Retinal pigment epithelial cell (primary cell): ENCODE measurements around the gene ADAMTS9.

Experiments used
- DNase-seq: peaks from one replicate; pipeline ENCODE4 v3.0.0-alpha.2; 2010; ENCODE audit warnings: low read depth
- H3K4me3 ChIP-seq: 2 replicates; pipeline ENCODE4 v1.5.1; 2011; ENCODE audit warnings: mild to moderate bottlenecking, low read length, control low read depth, moderate library complexity
- TF ChIP-seq, protein P1 (sequence below): conservative IDR thresholded peaks from 2 replicates; pipeline ENCODE4 v1.5.1; 2011; ENCODE audit warnings: low read depth, low read length, control low read depth, inconsistent platforms

ADAMTS9 gene

DNA sequence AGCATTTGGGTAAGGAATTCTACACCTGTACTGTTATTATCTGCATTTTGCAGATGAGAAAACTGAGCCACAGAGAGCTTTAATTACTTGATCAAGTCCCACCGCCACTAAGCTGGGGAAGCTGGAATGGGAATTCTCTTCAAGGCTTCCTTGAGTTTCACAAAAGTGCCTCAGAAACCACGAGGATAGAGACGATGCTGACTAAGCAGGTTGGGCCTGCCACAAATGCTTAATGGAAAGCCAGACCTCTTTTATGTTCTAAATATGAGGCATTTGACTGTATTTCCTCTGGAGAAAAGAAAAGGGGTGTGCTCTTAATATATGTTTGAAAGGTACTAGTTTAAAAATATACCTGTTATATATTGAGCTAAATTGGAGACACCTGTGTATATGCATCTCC lies 34.7 kb downstream of the ADAMTS9 start:
- no peak for DNase-seq
- TF ChIP-seq, protein P1, sequence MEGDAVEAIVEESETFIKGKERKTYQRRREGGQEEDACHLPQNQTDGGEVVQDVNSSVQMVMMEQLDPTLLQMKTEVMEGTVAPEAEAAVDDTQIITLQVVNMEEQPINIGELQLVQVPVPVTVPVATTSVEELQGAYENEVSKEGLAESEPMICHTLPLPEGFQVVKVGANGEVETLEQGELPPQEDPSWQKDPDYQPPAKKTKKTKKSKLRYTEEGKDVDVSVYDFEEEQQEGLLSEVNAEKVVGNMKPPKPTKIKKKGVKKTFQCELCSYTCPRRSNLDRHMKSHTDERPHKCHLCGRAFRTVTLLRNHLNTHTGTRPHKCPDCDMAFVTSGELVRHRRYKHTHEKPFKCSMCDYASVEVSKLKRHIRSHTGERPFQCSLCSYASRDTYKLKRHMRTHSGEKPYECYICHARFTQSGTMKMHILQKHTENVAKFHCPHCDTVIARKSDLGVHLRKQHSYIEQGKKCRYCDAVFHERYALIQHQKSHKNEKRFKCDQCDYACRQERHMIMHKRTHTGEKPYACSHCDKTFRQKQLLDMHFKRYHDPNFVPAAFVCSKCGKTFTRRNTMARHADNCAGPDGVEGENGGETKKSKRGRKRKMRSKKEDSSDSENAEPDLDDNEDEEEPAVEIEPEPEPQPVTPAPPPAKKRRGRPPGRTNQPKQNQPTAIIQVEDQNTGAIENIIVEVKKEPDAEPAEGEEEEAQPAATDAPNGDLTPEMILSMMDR: no peak
- no peak overlapping the region for H3K4me3 ChIP-seq

DNA sequence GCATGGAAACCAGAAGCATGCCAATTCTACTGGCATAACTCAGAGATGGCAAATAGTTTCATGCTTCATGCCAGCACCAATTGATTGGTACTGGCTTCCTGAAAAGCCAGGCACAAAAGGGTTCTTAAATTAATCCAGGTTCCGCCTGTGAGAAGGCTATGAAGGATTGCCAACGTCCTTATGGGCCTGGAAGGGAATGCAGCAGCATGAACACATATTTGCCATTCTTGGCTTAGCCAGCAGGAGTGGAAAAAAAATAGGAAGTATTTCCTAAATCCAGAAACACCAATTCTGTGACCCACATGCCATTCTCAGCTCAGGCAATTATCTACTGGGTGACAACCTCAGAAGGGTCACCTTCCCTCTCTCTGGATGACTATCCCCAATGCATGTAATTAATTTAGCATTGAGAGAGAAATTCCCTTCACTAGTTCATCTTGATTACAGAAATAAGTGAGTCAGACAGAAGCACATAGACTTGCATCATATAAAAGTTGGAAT lies 36.0 kb downstream of the ADAMTS9 start:
- no peak for DNase-seq
- no peak overlapping the region for H3K4me3 ChIP-seq
- TF ChIP-seq, protein P1: peak; percentile 18

DNA sequence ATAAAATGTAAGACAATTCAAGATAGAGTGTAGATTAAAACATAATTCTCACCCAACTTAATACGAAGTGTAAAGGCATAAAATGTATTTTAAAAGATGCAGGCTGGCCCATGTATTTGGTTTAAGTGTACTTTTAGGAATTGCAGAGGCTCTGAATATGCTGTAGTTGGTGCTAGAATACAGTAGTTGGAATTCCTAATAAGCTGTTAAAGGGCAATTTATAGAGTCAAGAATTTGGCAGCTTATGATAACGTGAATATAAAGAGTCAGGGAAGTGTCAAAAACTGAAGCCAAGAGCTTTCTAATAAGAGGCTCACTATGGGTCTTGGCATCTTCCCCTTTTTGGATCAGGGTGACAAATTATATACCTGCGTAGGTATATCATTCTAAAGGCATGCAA lies 36.5 kb downstream of the ADAMTS9 start:
- no peak for DNase-seq

DNA sequence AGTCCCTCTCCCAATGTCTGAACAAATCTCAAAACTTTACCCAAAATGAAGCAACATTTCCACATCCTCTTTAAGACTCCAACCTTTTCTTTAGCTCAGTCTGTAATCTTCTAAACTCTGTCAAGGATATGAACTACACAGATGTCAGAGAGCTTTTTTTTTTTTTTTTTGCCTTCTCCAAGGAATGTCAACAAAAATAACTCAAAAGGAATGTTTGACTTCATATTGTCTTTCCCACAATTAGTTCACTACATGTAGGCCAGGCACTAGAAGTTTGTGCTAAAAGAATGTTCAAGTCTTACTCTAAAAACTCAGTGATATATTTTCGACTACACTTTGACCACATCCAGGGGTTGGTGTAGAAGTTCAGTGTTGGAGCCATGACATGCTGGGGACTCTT lies 37.1 kb downstream of the ADAMTS9 start:
- DNase-seq: no peak
- H3K4me3 ChIP-seq: no peak overlapping the region
- TF ChIP-seq, protein P1: no peak

More for the DNA sequence above, 36.5 kb downstream of the ADAMTS9 start:
- TF ChIP-seq, protein P1: peak; percentile 47
- no peak overlapping the region for H3K4me3 ChIP-seq

DNA sequence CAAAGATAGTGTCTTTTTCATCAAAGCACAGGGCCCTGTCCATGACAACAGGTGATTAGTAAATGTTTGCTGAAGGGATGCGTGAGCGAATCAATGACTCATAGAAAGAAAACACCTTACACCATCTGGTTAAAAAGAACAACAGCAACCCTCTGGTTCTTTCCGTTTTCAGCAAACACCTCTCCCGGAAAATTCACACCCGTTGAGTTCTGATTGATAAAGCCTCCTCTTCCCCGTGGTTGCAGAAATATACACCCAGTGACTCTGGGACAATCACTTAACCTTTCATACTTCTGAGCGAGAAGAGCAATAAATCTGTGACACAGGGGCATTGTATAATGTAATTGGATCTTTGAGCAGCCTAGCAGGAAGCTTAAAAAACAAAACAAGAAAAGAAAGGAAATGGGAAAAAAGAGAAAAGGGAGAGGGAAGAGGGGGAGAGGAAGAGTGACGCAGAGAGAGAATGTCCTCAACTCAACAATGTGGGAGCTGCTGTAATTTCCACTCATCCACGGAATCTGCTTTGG lies 37.6 kb downstream of the ADAMTS9 start:
- no peak overlapping the region for H3K4me3 ChIP-seq
- no peak for DNase-seq

DNA sequence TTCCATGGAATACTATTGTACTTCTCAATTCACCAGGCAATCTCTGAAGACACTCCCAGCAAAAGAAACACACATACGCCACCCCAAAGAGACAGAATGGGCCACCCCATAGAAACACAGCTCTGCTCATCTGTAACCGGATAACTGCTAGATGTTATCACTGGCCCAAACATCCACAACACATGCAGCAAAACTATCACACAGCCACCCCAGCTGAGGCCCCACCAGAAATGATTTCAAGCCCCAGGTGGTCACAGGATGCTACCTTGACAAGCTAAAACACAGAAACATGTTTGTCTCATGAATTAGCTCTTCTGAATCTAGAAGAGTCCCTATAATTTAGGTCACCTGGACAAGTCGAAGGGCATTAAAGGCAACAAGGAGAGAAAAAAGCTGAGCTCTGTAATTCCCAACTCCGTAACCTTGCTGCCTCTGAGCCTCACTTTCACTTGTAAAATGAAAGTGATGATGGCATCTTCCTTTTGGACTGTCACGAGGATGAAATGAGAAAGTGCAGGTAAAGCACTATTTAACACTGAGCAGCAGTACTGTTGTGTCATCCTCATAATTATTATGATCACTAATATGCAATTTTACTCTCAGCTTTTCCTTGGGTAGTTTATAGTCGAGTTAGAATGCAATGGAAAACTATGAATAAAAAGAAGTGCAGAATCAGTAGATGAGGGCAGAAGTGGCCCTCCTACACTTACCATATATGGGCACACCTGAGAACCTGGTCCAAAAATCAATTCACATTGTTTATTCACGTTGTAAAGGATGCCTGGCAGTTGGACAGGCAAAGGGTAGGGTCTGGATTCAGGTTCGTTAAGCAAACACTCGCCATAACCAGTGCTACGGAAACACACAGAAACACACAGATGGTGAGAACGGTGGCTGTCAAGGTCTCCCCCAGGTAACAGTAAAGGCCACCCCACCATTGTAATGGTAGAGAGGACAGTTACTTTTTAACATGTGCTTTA lies 38.6 kb downstream of the ADAMTS9 start:
- H3K4me3 ChIP-seq: no peak overlapping the region
- TF ChIP-seq, protein P1: no peak
- DNase-seq: no peak

More for the DNA sequence above, 37.6 kb downstream of the ADAMTS9 start:
- TF ChIP-seq, protein P1: no peak
